Measurements from ENCODE around the gene SCD5. TPM values are rescaled to one million over a fixed set of nuclear protein-coding genes. Genes with fewer than 3 reads are reported as not detected.

Gene SCD5
- total and polyA plus RNA-seq, 2 of the 8 experiments (the other 6 are each of a cell fraction or from before 2014, with no cell fraction given) = 0.92 to 1.2 TPM

DNA sequence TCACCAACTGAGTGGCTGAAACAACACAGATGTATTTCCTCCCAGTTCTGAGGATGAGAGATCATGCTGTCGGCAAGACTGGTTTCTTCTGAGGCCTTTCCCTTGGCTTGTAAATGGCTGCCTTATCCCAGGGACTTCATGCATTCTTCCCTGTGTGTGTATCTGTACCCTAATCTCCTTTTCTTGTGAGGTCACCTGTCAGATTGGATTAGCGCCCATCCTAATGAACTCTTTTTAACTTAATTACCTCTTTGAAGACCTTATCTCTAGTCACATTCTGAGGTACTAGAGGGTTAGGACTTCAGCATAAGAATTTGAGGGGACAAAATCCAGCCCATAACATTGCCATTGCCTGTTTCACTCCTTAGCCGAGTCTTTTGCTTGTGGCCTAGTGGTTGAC, 177.3 kb downstream of the SCD5 start:
- no peaks in the 10 kb centered on the region for H3K79me1 ChIP-seq (ENCODE audit: low read depth, low read length)
- H3K4me2 ChIP-seq (ENCODE audit: insufficient read depth in 1 of 2, low read depth in 2 of 2, low read length in 2 of 2) = no peak overlapping the region
- FAIRE-seq (no peak), DNase-seq (ENCODE audit: low read depth in 1 of 2, low spot score in 2 of 2) (no peak)
- H3K9ac ChIP-seq (replicated peaks in 1 of 4; ENCODE audit: extremely low read depth in 1 of 4, low read depth in 3 of 4, low read length in 3 of 4) = no peak overlapping the region
- H4K5ac ChIP-seq (ENCODE audit: insufficient read length, low read depth, low read length) = no peak overlapping the region
- H3K9me3 ChIP-seq (ENCODE audit: insufficient read depth in 2 of 2, low read depth in 1 of 2, low read length in 1 of 2) = no peaks in the 10 kb centered on the region
- no peaks in the 10 kb centered on the region for H3K23me2 ChIP-seq (ENCODE audit: low read depth, low read length)
- no peak overlapping the region for H3K4ac ChIP-seq (replicated peaks; ENCODE audit: insufficient read length, low read depth, low read length)
- no peak overlapping the region for H3K27ac ChIP-seq (ENCODE audit: low read depth, low read length)
- no peak overlapping the region for H2BK5ac ChIP-seq (ENCODE audit: low read depth, low read length)
- WGBS, 2 experiments (ENCODE audit: extremely low coverage in 1 of 2, insufficient coverage in 1 of 2, insufficient read length in 1 of 2, insufficient replicate concordance in 2 of 2, low coverage in 1 of 2, low lambda C conversion rate in 2 of 2, missing lambda C conversion rate in 1 of 2) = 84% methylated on average over 3 of the region's 3 CpGs; no CpG with 5 or more reads in 1 of the 2 experiments
- no peak overlapping the region for H4K8ac ChIP-seq (ENCODE audit: extremely low read depth, insufficient read depth, low read length)
- no peaks in the 10 kb centered on the region for H3K4me1 ChIP-seq (replicated peaks in 1 of 4; ENCODE audit: control insufficient read depth in 3 of 4, insufficient read depth in 4 of 4, low read length in 3 of 4)
- ChIA-PET CTCF (ENCODE audit: partially characterized antibody) (no interaction called here), POLR2A (ENCODE audit: partially characterized antibody) (no interaction called here)
- H3K36me3 ChIP-seq (ENCODE audit: control insufficient read depth in 2 of 4, insufficient read depth in 4 of 4, low read length in 3 of 4) = no peaks in the 10 kb centered on the region
- H2BK12ac ChIP-seq (ENCODE audit: low read depth, low read length) = no peak overlapping the region
- no peaks in the 10 kb centered on the region for H4K20me1 ChIP-seq (replicated peaks in 1 of 2; ENCODE audit: control insufficient read depth in 1 of 2, insufficient read depth in 2 of 2, low read length in 2 of 2)
- no peaks in the 10 kb centered on the region for H3K79me2 ChIP-seq (ENCODE audit: control insufficient read depth in 1 of 2, insufficient read depth in 2 of 2, low read length in 2 of 2)
- H3K14ac ChIP-seq (ENCODE audit: insufficient read length) = no peak overlapping the region
- no peak overlapping the region for H2AK5ac ChIP-seq (ENCODE audit: low read depth, low read length)
- no peak overlapping the region for H3K18ac ChIP-seq (ENCODE audit: extremely low read depth, low read length)
- H3K23ac ChIP-seq (ENCODE audit: insufficient read length) = no peak overlapping the region
- no peak overlapping the region for H4K91ac ChIP-seq (replicated peaks; ENCODE audit: insufficient read length, low read length)
- H3K56ac ChIP-seq (replicated peaks; ENCODE audit: insufficient read length, low read depth, low read length) = no peak overlapping the region
- no peaks in the 10 kb centered on the region for H3K27me3 ChIP-seq (replicated peaks in 1 of 4; ENCODE audit: control insufficient read depth in 3 of 4, extremely low read depth in 1 of 4, insufficient read depth in 3 of 4, low read length in 3 of 4)
- no peak overlapping the region for H2BK15ac ChIP-seq (ENCODE audit: low read length)
- H2AFZ ChIP-seq (ENCODE audit: low read length) = peak overlapping the region; percentile 11; the same call in 1 of the 2 replicates
- no peak overlapping the region for H3K4me3 ChIP-seq (ENCODE audit: extremely low read depth in 1 of 4, insufficient read depth in 2 of 4, low read depth in 3 of 4, low read length in 4 of 4)
- H2BK20ac ChIP-seq (ENCODE audit: low read length) = no peak overlapping the region
- H2BK120ac ChIP-seq (replicated peaks; ENCODE audit: low read depth, low read length) = no peak overlapping the region
- TF ChIP-seq RAD21 (IDR thresholded peaks at IDR 0.05 in 1 of 2, conservative IDR thresholded peaks at IDR 0.05 in 1 of 2; ENCODE audit: low read depth in 2 of 2, low read length in 2 of 2) (no peak), SP2 (IDR thresholded peaks at IDR 0.05; ENCODE audit: low read length) (no peak), KDM1A (IDR thresholded peaks at IDR 0.05; ENCODE audit: borderline replicate concordance, low read length) (no peak), CREB1 (IDR thresholded peaks at IDR 0.05) (no peak), BCL11A (IDR thresholded peaks at IDR 0.05; ENCODE audit: low read depth in 2 of 2, low read length in 2 of 2) (no peak), CEBPB (IDR thresholded peaks at IDR 0.05; ENCODE audit: low read depth, low read length) (no peak), CHD2 (IDR thresholded peaks at IDR 0.05; ENCODE audit: low read length) (no peak), TAF7 (optimal IDR thresholded peaks at IDR 0.05; ENCODE audit: borderline replicate concordance, low read depth, low read length) (no peak), CHD1 (IDR thresholded peaks at IDR 0.05; ENCODE audit: low read depth, low read length) (no peak), EP300 (IDR thresholded peaks at IDR 0.05; ENCODE audit: borderline replicate concordance in 1 of 2, low read depth in 2 of 2, low read length in 2 of 2) (no peak), POLR2AphosphoS5 (IDR thresholded peaks at IDR 0.05; ENCODE audit: low read depth, low read length) (no peak), RFX5 (IDR thresholded peaks at IDR 0.05; ENCODE audit: borderline replicate concordance, low read depth, low read length) (no peak)
